GM12878 (cell line): Measurements from ENCODE around the gene CNNM1. TPM values are rescaled to one million over a fixed set of nuclear protein-coding genes. Genes with fewer than 3 reads are reported as not detected.

ENCODE experiments used
- ATAC-seq: fragments of 200-7000 bp; cut with Tn5 transposase; 3 replicates; pipeline ENCODE4 v1.9.1; 2020; ENCODE audit warnings: mild to moderate bottlenecking, moderate library complexity
- BruUV-seq: library from RNA; stranded (reverse); fragments of 400-500 nt; replicated peaks from 2 replicates; lab custom pipeline; 2021; lab: Mats Ljungman, UMichigan
- CTCF ChIA-PET: fragments of 300-600 bp; sonication (Branson Sonifier 250); formaldehyde crosslinking; extraction: SDS; loops from one replicate; lab custom pipeline; 2021; ENCODE audit warnings: inconsistent platforms; lab: Yijun Ruan, JAX
- POLR2A ChIA-PET: fragments of 350-600 bp; formaldehyde crosslinking; extraction: SDS; loops from one replicate; lab custom pipeline; 2021; ENCODE audit warnings: inconsistent platforms; lab: Charles Lee
- RAD21 ChIA-PET: fragments of 300-600 bp; sonication (Branson Sonifier 250); formaldehyde crosslinking; loops from one replicate; lab custom pipeline; 2023; ENCODE audit warnings: antibody characterized with exemption; ENCODE audit not compliant: unreplicated experiment; lab: Charles Lee
- SMC1A ChIA-PET: fragments of 300-600 bp; sonication (Branson Sonifier 250); formaldehyde crosslinking; loops from one replicate; lab custom pipeline; 2023; ENCODE audit not compliant: unreplicated experiment, uncharacterized antibody; lab: Charles Lee
- DNase-seq: peaks from one replicate; pipeline ENCODE4 v3.0.0-alpha.2; 2011; ENCODE audit warnings: low read depth, low spot score
- FAIRE-seq: peaks from 3 replicates; lab custom pipeline; 2011; peaks lifted over from hg19 to GRCh38; lab: Jason Lieb, UNC
- H2AFZ ChIP-seq: 2 replicates; pipeline ENCODE4 v1.6.0; 2011; ENCODE audit warnings: low read depth, low read length, control low read depth; ENCODE audit not compliant: control insufficient read depth
- H3K27ac ChIP-seq: 2 replicates; pipeline ENCODE4 v1.5.1; 2011; ENCODE audit warnings: control low read depth; ENCODE audit not compliant: control insufficient read depth, insufficient read depth
- H3K27me3 ChIP-seq, 2 experiments: replicated peaks in 1 of 2; 2 replicates each; pipeline versions ENCODE4 v1.6.0 to v1.6.1; 2011; ENCODE audit warnings: low read length in 1 of 2; ENCODE audit not compliant: control insufficient read depth in 2 of 2, insufficient read depth in 2 of 2
- H3K36me3 ChIP-seq, 2 experiments: 2 replicates each; pipeline ENCODE4 v1.5.1; 2011; ENCODE audit warnings: low read length in 1 of 2; ENCODE audit not compliant: control insufficient read depth in 2 of 2, insufficient read depth in 2 of 2
- H3K4me1 ChIP-seq: 2 replicates; pipeline ENCODE4 v1.6.1; 2011; ENCODE audit warnings: mild to moderate bottlenecking, low read length, moderate library complexity, mixed read lengths; ENCODE audit not compliant: control insufficient read depth, insufficient read depth
- H3K4me2 ChIP-seq: 2 replicates; pipeline ENCODE4 v1.6.0; 2011; ENCODE audit warnings: control low read depth; ENCODE audit not compliant: control insufficient read depth, insufficient read depth
- H3K4me3 ChIP-seq: fragments of 200-600 bp; sonication (generic); 2 replicates; pipeline ENCODE4 v1.5.1; 2016
- H3K79me2 ChIP-seq: 2 replicates; pipeline ENCODE4 v1.6.0; 2011; ENCODE audit warnings: low read length; ENCODE audit not compliant: control insufficient read depth, insufficient read depth
- H3K9ac ChIP-seq: 2 replicates; pipeline ENCODE4 v1.8.0; 2011; ENCODE audit warnings: low read length, control low read depth, mixed read lengths; ENCODE audit not compliant: control insufficient read depth, insufficient read depth
- H3K9me3 ChIP-seq: replicated peaks from 3 replicates; pipeline ENCODE4 v1.5.1; 2011; ENCODE audit warnings: mild to moderate bottlenecking, low read length; ENCODE audit not compliant: control insufficient read depth, insufficient read depth
- H4K20me1 ChIP-seq: 2 replicates; pipeline ENCODE4 v1.6.0; 2011; ENCODE audit not compliant: control insufficient read depth, insufficient read depth
- CREM ChIP-seq: IDR thresholded peaks from 2 replicates; pipeline ENCODE4 v1.6.1; 2014; ENCODE audit warnings: antibody characterized with exemption, low read depth
- ZNF274 ChIP-seq: IDR thresholded peaks from one replicate; pipeline ENCODE4 v1.8.0; 2011; ENCODE audit not compliant: insufficient read length, insufficient read depth
- ZNF384 ChIP-seq: IDR thresholded peaks from 2 replicates; pipeline ENCODE4 v1.6.1; 2012; ENCODE audit warnings: low read depth, mild to moderate bottlenecking, low read length, improper control_type of control experiment, borderline replicate concordance
- WGBS: methylation state at CpG from one replicate; pipeline ENCODE4 v1.1.6; 2016; ENCODE audit warnings: low lambda C conversion rate; ENCODE audit not compliant: insufficient replicate concordance, insufficient coverage; ENCODE audit errors: missing lambda C conversion rate; 5-methylcytosine and 5-hydroxymethylcytosine counted together
- in situ Hi-C: fragments of 300-500 bp; cut with MboI; formaldehyde crosslinking; loops from 9 replicates; pipeline ENCODE4 v1.14.3; 2018; ENCODE audit warnings: mixed read lengths
- intact Hi-C: fragments of 100-400 bp; cut with micrococcal nuclease; formaldehyde crosslinking; loops from one replicate; pipeline ENCODE4 v1.14.2; 2022; ENCODE audit not compliant: unreplicated experiment
- polyA plus RNA-seq, 11 experiments: library from polyadenylated mRNA; depleted of rRNA in 4 of 11; unstranded in 6 of 11; stranded (reverse) in 5 of 11; fragments of >200 nt; fragmentation: Nextera tagmentation in 4 of 11; fragmentation: Illumina TruSeq in 1 of 11; extraction: Ambion mirVana in 4 of 11; extraction: Trizol in 1 of 11; gene quantifications; 1 replicate in 1 of 11; 2 replicates in 10 of 11; pipeline versions ENCODE4 v1.2.1 to v1.2.3, GENCODE V29; 2011 to 2016; ENCODE audit warnings: inconsistent platforms in 2 of 11, missing spikeins in 2 of 11, low read depth in 1 of 11
- total RNA-seq, 4 experiments: library from RNA; depleted of rRNA in 3 of 4; stranded (reverse); fragments of >200 nt in 3 of 4; fragmentation: Illumina TruSeq in 1 of 4; extraction: Trizol in 1 of 4; gene quantifications; 2 replicates each; pipeline versions ENCODE4 v1.2.1 to v1.2.3, GENCODE V29; 2013 to 2021
- TF ChIP-seq, protein P1 (sequence below): IDR thresholded peaks from 2 replicates; pipeline ENCODE4 v1.6.1; 2012; ENCODE audit warnings: mild to moderate bottlenecking, low read depth, low read length

The CNNM1 gene
- total and polyA plus RNA-seq, 10 of the 15 experiments (the other 5 are each of a cell fraction or from before 2014, with no cell fraction given): 0.01 TPM; not detected in 9

DNA sequence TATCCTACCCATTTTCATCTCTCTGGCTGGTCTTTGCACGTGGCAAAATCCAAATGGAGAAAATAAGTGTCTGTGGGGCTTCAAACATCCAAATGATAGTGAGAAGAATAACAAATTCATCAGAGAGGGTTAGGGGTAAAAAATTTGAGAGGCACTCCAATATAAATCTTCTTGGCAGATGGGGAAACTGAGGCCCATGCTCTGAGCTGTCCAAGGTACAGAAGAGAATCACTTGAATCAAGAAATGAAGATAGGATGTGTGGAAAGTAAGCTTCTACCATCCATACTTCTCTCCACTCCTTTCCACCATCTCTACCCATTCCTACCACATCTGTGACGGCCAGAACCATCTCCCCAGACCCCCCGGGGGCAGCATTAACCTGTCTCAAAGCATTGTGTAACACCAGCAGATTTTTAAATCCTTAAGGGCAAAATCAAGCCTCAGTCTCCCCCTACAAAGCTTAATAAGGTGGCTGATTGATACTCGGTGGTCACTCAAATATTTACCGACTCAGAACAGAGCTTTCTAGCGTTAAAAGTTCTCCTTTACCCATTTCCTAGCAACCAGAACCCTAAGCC lies 100.5 kb downstream of the CNNM1 start:
- peaks cover 0 to 1% of the 10 kb centered on the region in 2 experiments; a peak in 1 of 4 replicates for H3K36me3 ChIP-seq
- TSS peak; percentile 67 for BruUV-seq
- ChIA-PET CTCF (interaction anchor here (0.9 to 2.9 kb wide), 8 partner anchors 10 to 303 kb away, joined by 3 to 18 read pairs (median 4); no protein-coding TSS in a partner anchor), POLR2A (interaction anchor here (1.6 kb wide), 1 partner anchor 192 kb away, joined by 8 read pairs; no protein-coding TSS in a partner anchor), RAD21 (interaction anchor here (1.2 to 1.6 kb wide), 3 partner anchors 25 to 188 kb away, joined by 3 to 4 read pairs (median 4); no protein-coding TSS in a partner anchor), SMC1A (interaction anchor here (0.9 to 3.0 kb wide), 5 partner anchors 9 to 187 kb away, joined by 3 to 19 read pairs (median 3); no protein-coding TSS in a partner anchor)
- H3K9me3 ChIP-seq: no peaks in the 10 kb centered on the region
- in situ Hi-C loops: loop anchor here (5.0 kb wide), 2 partner anchors 183 to 283 kb away; no protein-coding TSS in a partner anchor
- ATAC-seq: no peak
- intact Hi-C loops: loop anchor here (2.0 kb wide), 2 partner anchors 37 to 189 kb away; no protein-coding TSS in a partner anchor
- H4K20me1 ChIP-seq: no peaks in the 10 kb centered on the region
- peaks cover 34% of the 10 kb centered on the region for H3K79me2 ChIP-seq
- peak overlapping the region; percentile 80 for H3K9ac ChIP-seq
- no peak for FAIRE-seq
- peak overlapping the region; percentile 76 for H2AFZ ChIP-seq
- H3K27ac ChIP-seq: peak overlapping the region; percentile 66
- TF ChIP-seq, protein P1, sequence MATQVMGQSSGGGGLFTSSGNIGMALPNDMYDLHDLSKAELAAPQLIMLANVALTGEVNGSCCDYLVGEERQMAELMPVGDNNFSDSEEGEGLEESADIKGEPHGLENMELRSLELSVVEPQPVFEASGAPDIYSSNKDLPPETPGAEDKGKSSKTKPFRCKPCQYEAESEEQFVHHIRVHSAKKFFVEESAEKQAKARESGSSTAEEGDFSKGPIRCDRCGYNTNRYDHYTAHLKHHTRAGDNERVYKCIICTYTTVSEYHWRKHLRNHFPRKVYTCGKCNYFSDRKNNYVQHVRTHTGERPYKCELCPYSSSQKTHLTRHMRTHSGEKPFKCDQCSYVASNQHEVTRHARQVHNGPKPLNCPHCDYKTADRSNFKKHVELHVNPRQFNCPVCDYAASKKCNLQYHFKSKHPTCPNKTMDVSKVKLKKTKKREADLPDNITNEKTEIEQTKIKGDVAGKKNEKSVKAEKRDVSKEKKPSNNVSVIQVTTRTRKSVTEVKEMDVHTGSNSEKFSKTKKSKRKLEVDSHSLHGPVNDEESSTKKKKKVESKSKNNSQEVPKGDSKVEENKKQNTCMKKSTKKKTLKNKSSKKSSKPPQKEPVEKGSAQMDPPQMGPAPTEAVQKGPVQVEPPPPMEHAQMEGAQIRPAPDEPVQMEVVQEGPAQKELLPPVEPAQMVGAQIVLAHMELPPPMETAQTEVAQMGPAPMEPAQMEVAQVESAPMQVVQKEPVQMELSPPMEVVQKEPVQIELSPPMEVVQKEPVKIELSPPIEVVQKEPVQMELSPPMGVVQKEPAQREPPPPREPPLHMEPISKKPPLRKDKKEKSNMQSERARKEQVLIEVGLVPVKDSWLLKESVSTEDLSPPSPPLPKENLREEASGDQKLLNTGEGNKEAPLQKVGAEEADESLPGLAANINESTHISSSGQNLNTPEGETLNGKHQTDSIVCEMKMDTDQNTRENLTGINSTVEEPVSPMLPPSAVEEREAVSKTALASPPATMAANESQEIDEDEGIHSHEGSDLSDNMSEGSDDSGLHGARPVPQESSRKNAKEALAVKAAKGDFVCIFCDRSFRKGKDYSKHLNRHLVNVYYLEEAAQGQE: peak; percentile 42; the same call in 1 of the 2 replicates
- TF ChIP-seq CREM: no peak
- no peak for TF ChIP-seq ZNF274
- TF ChIP-seq ZNF384: no peak
- H3K4me2 ChIP-seq: peak overlapping the region; percentile 75
- DNase-seq: no peak
- H3K4me1 ChIP-seq: peaks cover 4% of the 10 kb centered on the region; the same call in 1 of the 2 replicates
- 19% methylated on average over 6 of the region's 6 CpGs for WGBS
- H3K4me3 ChIP-seq: peak overlapping the region; percentile 97
- H3K27me3 ChIP-seq: no peaks in the 10 kb centered on the region
